ENCODE results near the gene TUBGCP6.
"Not testable (repeated sequence)": the region's sequence is repeated elsewhere in the genome, so short reads cannot be mapped to it uniquely, and the experiment has no call there.

Gene TUBGCP6

DNA sequence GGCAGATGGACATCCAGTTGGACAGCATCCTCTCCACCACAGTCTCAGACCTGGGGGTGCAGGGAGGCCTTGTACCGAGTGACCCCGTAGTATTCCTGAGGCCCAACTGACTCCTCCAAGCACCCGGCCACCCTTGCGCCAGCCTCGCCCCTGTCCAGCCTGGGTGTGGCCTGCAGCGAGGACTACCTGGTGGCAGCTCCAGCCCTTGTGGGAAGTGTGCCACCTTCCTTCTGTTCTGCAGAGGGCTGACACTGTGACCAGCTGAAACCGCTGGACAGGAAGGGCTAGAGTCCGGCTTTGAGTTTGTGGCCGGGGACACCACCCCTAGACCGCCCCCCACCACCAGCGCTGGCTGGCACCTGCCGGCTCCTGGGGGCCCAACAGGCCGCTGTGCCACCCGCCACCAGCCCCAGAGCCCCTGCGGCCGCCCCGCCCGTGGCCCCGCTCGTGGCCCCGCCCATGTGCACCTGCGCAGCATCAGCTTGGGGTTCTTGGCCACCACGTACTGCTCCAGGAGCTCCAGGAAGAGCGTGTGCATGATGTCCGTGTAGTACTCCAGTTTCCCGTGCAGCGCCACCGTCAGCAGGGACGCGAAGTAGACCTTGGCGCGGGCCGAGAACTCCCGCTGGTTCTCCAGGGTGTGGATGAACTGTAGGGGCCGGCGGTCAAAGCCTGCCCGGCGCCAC is 35.3 kb upstream of the TUBGCP6 start:
- no peak for DNase-seq (ENCODE audit: low read depth)

DNA sequence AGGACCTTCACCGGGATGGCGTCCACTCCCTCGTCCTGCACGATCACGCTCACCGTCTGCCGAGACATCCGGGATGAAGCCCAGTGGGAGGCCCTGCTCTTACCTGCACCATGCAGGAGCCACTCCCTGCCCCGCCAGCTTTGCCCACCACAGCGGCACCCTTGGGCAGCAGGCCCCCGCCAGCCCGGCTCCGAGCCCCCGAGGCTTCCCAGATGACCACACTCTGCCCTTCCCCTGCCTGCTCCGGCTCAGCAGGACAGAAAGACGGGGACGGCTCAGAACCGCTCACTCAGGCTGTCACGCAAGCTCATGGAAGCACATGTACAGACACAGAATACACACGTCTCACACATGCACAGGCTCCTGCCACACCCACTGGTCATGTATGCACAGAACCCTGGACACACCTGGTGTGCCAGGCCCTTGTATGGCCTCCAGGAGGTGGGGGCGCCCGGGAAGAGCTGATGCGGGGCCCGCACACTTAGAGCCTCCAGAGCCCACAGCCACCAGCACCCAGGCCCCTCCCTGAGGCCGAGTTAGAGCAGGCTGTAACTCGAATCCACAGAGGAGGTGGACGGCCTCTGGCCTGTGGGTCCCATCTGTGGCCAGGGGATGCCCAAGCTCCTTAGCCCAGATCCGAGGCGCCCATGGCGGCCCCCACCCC is 34.3 kb upstream of the TUBGCP6 start:
- DNase-seq (ENCODE audit: low read depth): no peak

DNA sequence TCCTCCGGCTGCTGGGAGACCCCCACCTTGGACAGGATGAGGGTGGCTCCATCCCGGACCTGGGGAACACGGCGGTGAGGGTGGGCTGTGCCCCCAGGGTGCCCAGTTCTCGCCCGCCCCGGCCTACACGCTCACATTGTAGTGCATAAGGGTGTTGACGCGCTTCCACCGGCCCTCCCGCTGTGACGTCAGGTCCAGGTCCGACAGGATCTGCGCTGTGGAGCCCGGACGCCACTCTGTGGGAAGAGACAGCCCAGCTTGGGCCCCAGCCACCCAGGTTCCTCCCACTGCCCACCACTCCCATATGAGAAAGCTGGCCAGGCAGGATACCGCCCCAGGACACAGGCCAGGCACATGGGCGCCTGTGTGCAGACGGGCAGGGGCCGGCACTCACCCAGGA is 33.6 kb upstream of the TUBGCP6 start:
- DNase-seq (ENCODE audit: low read depth): no peak

DNA sequence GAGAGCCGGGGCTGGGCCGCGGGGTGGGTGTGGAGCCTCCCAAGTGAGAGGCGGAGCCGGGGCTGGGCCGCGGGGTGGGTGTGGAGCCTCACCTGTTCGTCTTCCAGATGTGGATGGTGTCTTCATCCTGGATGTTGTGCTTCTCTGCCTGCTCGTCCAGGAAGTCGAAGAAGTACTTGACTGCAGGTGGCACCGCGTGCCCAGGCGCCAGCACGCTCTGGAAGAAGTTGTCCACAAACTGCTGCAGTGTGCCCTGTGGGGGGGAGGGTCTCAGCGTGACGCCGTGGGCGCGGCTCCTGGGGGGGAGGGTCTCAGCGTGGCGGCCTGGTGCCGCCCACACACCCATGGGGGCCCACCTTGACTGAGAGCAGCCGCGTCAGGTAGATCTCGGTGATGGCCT is 32.9 kb upstream of the TUBGCP6 start:
- no peak for DNase-seq (ENCODE audit: low read depth)

GRCh38 chr22:50276143-50276542 is 31.3 kb upstream of the TUBGCP6 start:
- peak; percentile 33 for DNase-seq (ENCODE audit: low read depth)

- no peak for DNase-seq (ENCODE audit: low read depth)
Measured at GRCh38 chr22:50275181-50276055, 30.6 kb upstream of the TUBGCP6 start.

GRCh38 chr22:50274771-50275170 is 29.9 kb upstream of the TUBGCP6 start:
- no peak for DNase-seq (ENCODE audit: low read depth)

- no peak for DNase-seq (ENCODE audit: low read depth)
Measured at GRCh38 chr22:50274311-50274710, 29.5 kb upstream of the TUBGCP6 start.

GRCh38 chr22:50273781-50274180 is 29.0 kb upstream of the TUBGCP6 start:
- not testable (repeated sequence) for DNase-seq (ENCODE audit: low read depth)

GRCh38 chr22:50273352-50273751 is 28.5 kb upstream of the TUBGCP6 start:
- DNase-seq (ENCODE audit: low read depth): not testable (repeated sequence)

GRCh38 chr22:50272044-50272802 is 27.4 kb upstream of the TUBGCP6 start:
- no peak for DNase-seq (ENCODE audit: low read depth)

DNA sequence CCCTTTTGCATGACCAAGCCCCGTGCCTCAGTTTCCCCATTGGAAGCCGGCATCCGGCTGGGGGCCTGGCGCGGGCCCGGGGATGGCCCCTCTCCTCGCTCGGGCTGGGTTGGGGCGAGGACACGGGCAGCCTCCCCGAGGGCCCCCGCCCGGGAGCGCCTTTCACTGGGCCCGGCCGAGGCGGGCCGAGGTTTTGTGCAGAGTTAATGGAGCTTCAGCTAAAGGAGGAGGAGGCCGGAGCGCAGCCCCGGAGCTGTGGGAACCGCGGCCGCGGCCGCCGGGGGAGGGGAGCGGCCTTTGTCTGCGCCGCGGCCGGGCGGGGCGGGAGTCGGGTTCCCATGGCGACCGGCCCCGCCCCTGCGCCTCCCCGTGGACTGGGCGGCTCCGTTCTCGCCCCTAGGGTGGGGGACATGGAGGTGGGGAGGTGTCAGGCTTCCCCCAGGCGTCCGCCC is 26.7 kb upstream of the TUBGCP6 start:
- peak; percentile 26 for DNase-seq (ENCODE audit: low read depth)

GRCh38 chr22:50270666-50271394 is 26.0 kb upstream of the TUBGCP6 start:
- peak; percentile 43 for DNase-seq (ENCODE audit: low read depth)

GRCh38 chr22:50269970-50270665 is 25.3 kb upstream of the TUBGCP6 start, which contains the start of gene MAPK11:
Gene MAPK11, minus strand, starts transcription at chr22:50270380. Its CDS starts 88 bp downstream, at chr22:50270292.
- peak; percentile 68 for DNase-seq (ENCODE audit: low read depth)

- no peak for DNase-seq (ENCODE audit: low read depth)
Measured at GRCh38 chr22:50269573-50269969, 24.7 kb upstream of the TUBGCP6 start.

- DNase-seq (ENCODE audit: low read depth): no peak
Measured at GRCh38 chr22:50268655-50269113, 23.9 kb upstream of the TUBGCP6 start.

DNA sequence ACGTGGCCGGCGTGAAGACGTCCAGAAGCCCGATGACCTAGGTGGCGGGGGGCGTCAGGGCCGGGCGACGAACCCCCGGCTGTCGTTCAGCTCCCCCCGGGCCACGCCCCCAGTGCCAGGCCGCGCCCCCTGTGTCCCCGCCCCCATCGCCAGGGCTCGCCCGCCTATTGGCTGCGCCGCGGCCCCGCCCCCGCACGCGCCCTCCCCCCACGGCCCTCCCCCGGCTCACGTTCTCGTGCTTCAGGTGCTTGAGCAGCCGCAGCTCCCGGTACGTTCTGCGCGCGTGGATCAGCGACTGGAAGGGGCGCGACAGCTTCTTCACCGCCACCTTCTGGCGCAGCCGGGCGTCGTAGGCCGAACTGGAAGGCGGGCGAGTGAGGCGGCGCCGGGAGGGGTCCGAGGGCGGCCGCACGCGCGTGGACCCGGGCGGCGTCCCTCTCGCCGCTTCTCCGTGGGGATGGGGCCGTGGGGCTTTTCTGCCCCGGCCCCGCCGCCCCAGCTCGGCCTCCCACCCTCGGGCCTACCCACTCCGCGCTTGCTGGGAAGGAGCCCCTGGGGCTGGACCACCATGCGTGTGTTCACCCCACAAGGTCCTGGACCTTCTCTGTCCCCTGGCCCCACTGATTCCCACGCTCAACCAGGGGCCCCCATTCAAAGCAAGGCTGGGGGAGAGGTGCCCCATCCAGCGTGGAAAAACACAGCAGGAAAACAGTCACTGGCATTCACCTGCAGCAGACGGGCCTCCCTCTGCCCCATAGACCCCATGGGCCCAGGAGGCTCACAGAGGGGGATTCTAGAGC is 23.0 kb upstream of the TUBGCP6 start:
- peak; percentile 36 for DNase-seq (ENCODE audit: low read depth)

DNA sequence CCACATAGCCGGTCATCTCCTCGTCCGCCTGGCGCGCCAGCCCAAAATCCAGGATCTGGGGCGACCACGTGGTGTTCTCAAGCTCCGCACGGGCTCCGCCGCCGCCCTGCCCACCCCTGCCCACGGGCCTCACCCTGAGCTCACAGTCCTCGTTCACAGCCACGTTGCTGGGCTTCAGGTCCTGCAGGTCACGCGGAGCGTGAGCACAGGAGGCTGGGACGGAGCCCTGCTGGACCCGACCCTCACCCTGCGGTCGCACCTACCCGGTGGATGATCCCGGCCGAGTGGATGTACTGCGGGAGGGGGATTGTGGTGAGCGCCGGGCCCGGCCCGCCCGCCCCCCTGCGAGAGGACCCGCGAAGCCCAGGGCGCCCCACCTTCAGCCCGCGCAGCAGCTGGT is 22.2 kb upstream of the TUBGCP6 start:
- DNase-seq (ENCODE audit: low read depth): no peak

GRCh38 chr22:50264946-50265669 is 20.3 kb upstream of the TUBGCP6 start:
- DNase-seq (ENCODE audit: low read depth): no peak

Measured in T-helper 22 cell (primary cell).